PC-3 (cell line): ENCODE data around the gene TTC32. TPM values are rescaled to one million over a fixed set of nuclear protein-coding genes. Genes with fewer than 3 reads are reported as not detected.
"Not testable (repeated sequence)": the region's sequence is repeated elsewhere in the genome, so short reads cannot be mapped to it uniquely, and the experiment has no call there.

ENCODE experiments used
- ATAC-seq: fragments of 200-7000 bp; cut with Tn5 transposase; 2 replicates; pipeline ENCODE4 v1.9.1; 2020; ENCODE audit warnings: mild to moderate bottlenecking, moderate library complexity
- BruUV-seq: library from RNA; stranded (reverse); fragments of 400-500 nt; replicated peaks from 2 replicates; lab custom pipeline; 2021; lab: Mats Ljungman, UMichigan
- CTCF ChIA-PET: fragments of 300-600 bp; sonication (Branson Sonifier 250); formaldehyde crosslinking; loops from one replicate; lab custom pipeline; 2022; ENCODE audit warnings: antibody characterized with exemption; lab: Charles Lee
- POLR2A ChIA-PET: fragments of 300-600 bp; sonication (Branson Sonifier 250); formaldehyde crosslinking; loops from one replicate; lab custom pipeline; 2022; ENCODE audit warnings: antibody characterized with exemption; ENCODE audit not compliant: unreplicated experiment; lab: Charles Lee
- DNase-seq: peaks from one replicate; pipeline ENCODE4 v3.0.0-alpha.2; 2015
- H2AFZ ChIP-seq: fragments of 300-600 bp; sonication (generic); 2 replicates; pipeline ENCODE4 v1.6.0; 2016; ENCODE audit warnings: antibody characterized with exemption, low read length
- H3F3A ChIP-seq: fragments of 300-600 bp; sonication (generic); one replicate; pipeline ENCODE4 v1.6.0; 2017; ENCODE audit warnings: antibody characterized with exemption, low read length, control low read depth, mild to moderate bottlenecking; ENCODE audit not compliant: unreplicated experiment
- H3K27ac ChIP-seq: fragments of 300-600 bp; sonication (generic); 2 replicates; pipeline ENCODE4 v1.5.1; 2016; ENCODE audit warnings: mild to moderate bottlenecking, low read length
- H3K27me3 ChIP-seq: fragments of 300-600 bp; sonication (generic); 2 replicates; pipeline ENCODE4 v1.6.1; 2016; ENCODE audit warnings: low read length, mixed read lengths
- H3K36me3 ChIP-seq: fragments of 300-600 bp; sonication (generic); 2 replicates; pipeline ENCODE4 v1.6.1; 2016; ENCODE audit warnings: low read depth, mixed run types, low read length, mixed read lengths
- H3K4me1 ChIP-seq: fragments of 300-600 bp; sonication (generic); 2 replicates; pipeline ENCODE4 v1.5.1; 2016; ENCODE audit warnings: low read length; ENCODE audit not compliant: insufficient read depth
- H3K4me2 ChIP-seq: fragments of 300-600 bp; sonication (generic); 2 replicates; pipeline ENCODE4 v1.6.0; 2016; ENCODE audit warnings: low read length
- H3K4me3 ChIP-seq: fragments of 300-600 bp; sonication (generic); 2 replicates; pipeline ENCODE4 v1.5.1; 2016; ENCODE audit warnings: mild to moderate bottlenecking, low read length, mixed read lengths
- H3K79me2 ChIP-seq: fragments of 300-600 bp; sonication (generic); 2 replicates; pipeline ENCODE4 v1.6.1; 2017; ENCODE audit warnings: low read length, mixed read lengths
- H3K9ac ChIP-seq: fragments of 300-600 bp; sonication (generic); 2 replicates; pipeline ENCODE4 v1.6.0; 2016; ENCODE audit warnings: mild to moderate bottlenecking, low read length
- H3K9me2 ChIP-seq: fragments of 300-600 bp; sonication (generic); replicated peaks from 2 replicates; pipeline ENCODE4 v1.6.1; 2016; ENCODE audit warnings: mixed run types, low read length, mixed read lengths
- H3K9me3 ChIP-seq: fragments of 300-600 bp; sonication (generic); 2 replicates; pipeline ENCODE4 v1.6.1; 2016; ENCODE audit warnings: low read length, mixed read lengths
- H4K20me1 ChIP-seq: fragments of 300-600 bp; sonication (generic); 2 replicates; pipeline ENCODE4 v1.6.1; 2016; ENCODE audit warnings: low read length, mixed read lengths
- EZH2 ChIP-seq: fragments of 300-600 bp; sonication (generic); IDR thresholded peaks from one replicate; pipeline ENCODE4 v1.6.1; 2017; ENCODE audit warnings: antibody characterized with exemption, mild to moderate bottlenecking, low read length; ENCODE audit not compliant: unreplicated experiment
- EZH2phosphoT487 ChIP-seq: fragments of 300-600 bp; sonication (generic); IDR thresholded peaks from 2 replicates; pipeline ENCODE4 v1.6.1; 2018; ENCODE audit warnings: mild to moderate bottlenecking, antibody characterized with exemption, low read length, borderline replicate concordance
- intact Hi-C: fragments of 100-400 bp; cut with micrococcal nuclease; formaldehyde crosslinking; loops from 2 replicates; pipeline ENCODE4 v1.9.0; 2023
- total RNA-seq: library from RNA; depleted of rRNA; stranded (reverse); fragments of >200 nt; gene quantifications from 2 replicates; pipeline ENCODE4 v1.2.3, GENCODE V29; 2014
- TF ChIP-seq, protein P1 (sequence below): fragments of 300-600 bp; sonication (generic); conservative IDR thresholded peaks from 2 replicates; pipeline ENCODE4 v1.5.1; 2017; ENCODE audit warnings: antibody characterized with exemption, low read depth, mild to moderate bottlenecking, low read length

The TTC32 gene
- total RNA-seq, 1 experiment from 2014 or later = 10.0 TPM

DNA sequence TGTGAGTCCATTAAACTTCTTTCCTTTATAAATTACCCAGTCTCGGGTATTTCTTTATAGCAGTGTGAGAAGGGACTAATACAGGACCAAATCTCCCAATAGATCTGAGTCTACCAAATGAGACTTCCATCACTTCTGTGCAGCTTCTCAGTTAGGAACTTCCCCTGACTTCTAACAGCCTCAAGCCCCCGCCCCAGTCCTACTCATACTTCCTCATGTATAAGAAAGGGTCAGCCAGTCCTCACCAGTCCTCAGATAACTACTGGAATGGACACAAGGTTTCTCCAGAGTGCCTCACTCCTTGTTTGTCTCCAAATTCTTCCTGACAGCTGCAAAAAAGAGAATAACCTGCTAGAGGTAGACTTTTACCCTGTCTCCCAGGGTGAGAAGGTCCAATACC is 19.5 kb downstream of the TTC32 start:
- Histone ChIP-seq H3K27ac (no peak overlapping the region), H2AFZ (no peak overlapping the region), H3K27me3 (no peaks in the 10 kb centered on the region), H3K4me3 (no peak overlapping the region), H3K36me3 (no peaks in the 10 kb centered on the region), H3F3A (no peaks in the 10 kb centered on the region), H3K9me2 (no peaks in the 10 kb centered on the region), H3K79me2 (no peaks in the 10 kb centered on the region), H3K9ac (no peak overlapping the region), H4K20me1 (no peaks in the 10 kb centered on the region), H3K4me1 (no peaks in the 10 kb centered on the region), H3K9me3 (no peaks in the 10 kb centered on the region), H3K4me2 (no peak overlapping the region)
- POLR2A ChIA-PET = interaction anchor here (0.6 kb wide), 1 partner anchor 30 kb away, joined by 3 read pairs; no protein-coding TSS in a partner anchor
- ATAC-seq (no peak), DNase-seq (no peak)
- no TSS peak for BruUV-seq
- CTCF ChIA-PET = no interaction called here
- intact Hi-C loops = no loop called here
- no peak for TF ChIP-seq EZH2
- no peak for TF ChIP-seq EZH2phosphoT487
- TF ChIP-seq, protein P1, sequence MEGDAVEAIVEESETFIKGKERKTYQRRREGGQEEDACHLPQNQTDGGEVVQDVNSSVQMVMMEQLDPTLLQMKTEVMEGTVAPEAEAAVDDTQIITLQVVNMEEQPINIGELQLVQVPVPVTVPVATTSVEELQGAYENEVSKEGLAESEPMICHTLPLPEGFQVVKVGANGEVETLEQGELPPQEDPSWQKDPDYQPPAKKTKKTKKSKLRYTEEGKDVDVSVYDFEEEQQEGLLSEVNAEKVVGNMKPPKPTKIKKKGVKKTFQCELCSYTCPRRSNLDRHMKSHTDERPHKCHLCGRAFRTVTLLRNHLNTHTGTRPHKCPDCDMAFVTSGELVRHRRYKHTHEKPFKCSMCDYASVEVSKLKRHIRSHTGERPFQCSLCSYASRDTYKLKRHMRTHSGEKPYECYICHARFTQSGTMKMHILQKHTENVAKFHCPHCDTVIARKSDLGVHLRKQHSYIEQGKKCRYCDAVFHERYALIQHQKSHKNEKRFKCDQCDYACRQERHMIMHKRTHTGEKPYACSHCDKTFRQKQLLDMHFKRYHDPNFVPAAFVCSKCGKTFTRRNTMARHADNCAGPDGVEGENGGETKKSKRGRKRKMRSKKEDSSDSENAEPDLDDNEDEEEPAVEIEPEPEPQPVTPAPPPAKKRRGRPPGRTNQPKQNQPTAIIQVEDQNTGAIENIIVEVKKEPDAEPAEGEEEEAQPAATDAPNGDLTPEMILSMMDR = no peak

DNA sequence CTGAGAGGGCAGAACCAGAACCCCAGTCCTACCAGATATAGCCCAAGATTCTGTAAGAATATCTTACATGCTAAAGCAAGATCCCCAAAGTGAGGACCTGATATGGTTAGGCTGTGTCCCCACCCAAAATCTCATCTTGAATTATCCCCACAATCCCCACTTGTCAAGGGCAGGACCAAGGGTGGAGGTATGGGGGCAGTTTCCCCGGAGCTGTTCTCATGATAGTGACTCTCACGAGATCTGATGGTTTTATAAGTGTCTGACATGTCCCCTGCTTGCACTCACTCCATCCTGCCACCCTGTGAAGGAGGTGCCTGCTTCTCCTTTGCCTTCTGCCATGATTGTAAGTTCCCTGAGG is 19.9 kb downstream of the TTC32 start:
- no peak overlapping the region for H3K27ac ChIP-seq
- ChIA-PET POLR2A (interaction anchor here (0.6 kb wide), 1 partner anchor 30 kb away, joined by 3 read pairs; no protein-coding TSS in a partner anchor), CTCF (no interaction called here)
- H3K9me3 ChIP-seq = no peaks in the 10 kb centered on the region
- no peak overlapping the region for H3K4me2 ChIP-seq
- no peak overlapping the region for H3K9ac ChIP-seq
- TF ChIP-seq, protein P1 = no peak
- no peak for TF ChIP-seq EZH2
- TF ChIP-seq EZH2phosphoT487 = no peak
- DNase-seq (no peak), ATAC-seq (no peak)
- H3F3A ChIP-seq = no peaks in the 10 kb centered on the region
- no peaks in the 10 kb centered on the region for H4K20me1 ChIP-seq
- H3K79me2 ChIP-seq = no peaks in the 10 kb centered on the region
- no peak overlapping the region for H3K4me3 ChIP-seq
- H3K9me2 ChIP-seq = no peaks in the 10 kb centered on the region
- H2AFZ ChIP-seq = no peak overlapping the region
- no TSS peak for BruUV-seq
- intact Hi-C loops = no loop called here
- no peaks in the 10 kb centered on the region for H3K36me3 ChIP-seq
- H3K27me3 ChIP-seq = no peaks in the 10 kb centered on the region
- H3K4me1 ChIP-seq = no peaks in the 10 kb centered on the region

DNA sequence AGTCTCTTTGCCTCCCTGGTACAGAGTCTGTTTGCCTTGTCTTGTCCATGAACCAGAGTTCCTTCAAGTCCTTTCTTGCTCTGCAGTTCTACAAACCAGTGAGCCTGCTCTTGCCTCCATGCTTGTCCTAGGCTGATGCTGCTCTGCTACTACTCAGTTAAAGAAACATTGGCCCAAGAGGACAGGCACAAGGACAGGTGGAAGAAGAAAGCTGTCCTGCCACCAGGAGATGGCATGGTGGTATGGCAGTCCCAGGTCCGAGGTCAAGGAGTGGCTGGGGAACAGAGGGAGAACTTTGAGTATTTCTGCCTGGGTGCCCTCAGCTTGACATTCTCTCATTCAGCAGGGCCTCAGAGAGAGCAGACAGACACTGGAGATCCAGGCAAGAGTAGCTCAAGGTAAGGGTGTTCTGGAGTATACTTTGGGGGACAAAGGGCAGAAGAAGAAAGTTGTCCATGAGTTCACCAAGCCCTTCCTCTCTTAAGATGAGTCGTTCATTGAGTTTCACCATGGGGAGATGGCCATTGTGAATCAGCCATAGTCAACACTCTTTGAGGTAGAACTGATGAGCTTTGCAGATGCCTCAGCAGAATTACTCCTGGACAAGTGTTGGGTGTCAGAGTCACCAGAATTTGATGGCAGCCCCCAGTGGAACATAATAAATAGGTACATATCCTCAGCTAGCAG is 20.4 kb downstream of the TTC32 start:
- intact Hi-C loops = no loop called here
- Histone ChIP-seq H3K9me2 (no peaks in the 10 kb centered on the region), H3K79me2 (no peaks in the 10 kb centered on the region), H3K36me3 (no peaks in the 10 kb centered on the region), H3F3A (no peaks in the 10 kb centered on the region), H3K9me3 (no peaks in the 10 kb centered on the region), H3K4me1 (no peaks in the 10 kb centered on the region), H2AFZ (no peak overlapping the region), H3K4me3 (no peak overlapping the region), H3K4me2 (no peak overlapping the region), H3K27ac (no peak overlapping the region), H3K27me3 (no peaks in the 10 kb centered on the region), H3K9ac (no peak overlapping the region), H4K20me1 (no peaks in the 10 kb centered on the region)
- ChIA-PET POLR2A (interaction anchor here (0.6 kb wide), 1 partner anchor 31 kb away, joined by 3 read pairs; no protein-coding TSS in a partner anchor), CTCF (no interaction called here)
- DNase-seq (no peak), ATAC-seq (no peak)
- TF ChIP-seq, protein P1 = no peak
- no peak for TF ChIP-seq EZH2phosphoT487
- no peak for TF ChIP-seq EZH2
- no TSS peak for BruUV-seq

DNA sequence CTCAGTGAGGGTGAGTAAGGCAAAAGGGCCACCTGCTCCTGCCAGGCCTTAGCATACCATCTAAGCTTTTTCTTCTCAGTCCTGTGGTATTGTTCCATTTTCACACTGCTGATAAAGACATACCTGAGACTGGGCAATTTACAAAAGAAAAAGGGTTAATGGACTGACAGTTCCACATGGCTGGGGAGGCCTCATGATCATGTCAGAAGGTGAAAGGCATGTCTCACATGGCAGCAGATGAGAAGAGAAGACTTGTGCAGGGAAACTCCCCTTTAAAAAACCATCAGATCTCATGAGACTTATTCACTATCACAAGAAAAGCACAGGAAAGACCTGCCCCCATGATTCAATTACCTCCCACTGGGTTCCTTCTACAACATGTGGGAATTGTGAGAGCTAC is 21.6 kb downstream of the TTC32 start:
- H3K4me1 ChIP-seq = not testable (repeated sequence)

More for the DNA sequence above, 21.6 kb downstream of the TTC32 start:
- H3F3A ChIP-seq, H3K79me2 ChIP-seq, H3K27ac ChIP-seq, H3K4me2 ChIP-seq, H3K9me3 ChIP-seq, DNase-seq, intact Hi-C loops, H3K9me2 ChIP-seq, CTCF ChIA-PET, H3K4me3 ChIP-seq, ATAC-seq, H3K36me3 ChIP-seq, H3K27me3 ChIP-seq, H3K9ac ChIP-seq, H4K20me1 ChIP-seq, BruUV-seq, H2AFZ ChIP-seq, POLR2A ChIA-PET: not testable (repeated sequence)
